RWPE2 (cell line): ENCODE measurements around the gene L3MBTL4.

Experiments
- ATAC-seq: fragments of 200-7000 bp; cut with Tn5 transposase; 3 replicates; pipeline ENCODE4 v1.9.1; 2021; ENCODE audit warnings: low read depth
- DNase-seq: peaks from one replicate; pipeline ENCODE4 v3.0.0-alpha.2; 2020; ENCODE audit warnings: low spot score
- H3K27ac ChIP-seq: fragments of 450-650 bp; 2 replicates; pipeline ENCODE4 v1.5.1; 2017; ENCODE audit warnings: mild to moderate bottlenecking; ENCODE audit not compliant: poor library complexity, severe bottlenecking
- H3K27me3 ChIP-seq: fragments of 250-450 bp; sonication (Bioruptor Pico); 2 replicates; pipeline ENCODE4 v1.5.1; 2021; ENCODE audit warnings: mild to moderate bottlenecking, moderate library complexity; ENCODE audit not compliant: insufficient read depth, poor library complexity, severe bottlenecking
- H3K36me3 ChIP-seq: fragments of 250-450 bp; sonication (Bioruptor Pico); 2 replicates; pipeline ENCODE4 v1.5.1; 2020; ENCODE audit warnings: low read depth, mild to moderate bottlenecking, moderate library complexity
- H3K4me1 ChIP-seq: fragments of 250-450 bp; sonication (Bioruptor Pico); 2 replicates; pipeline ENCODE4 v1.5.1; 2021; ENCODE audit warnings: mild to moderate bottlenecking, moderate library complexity; ENCODE audit not compliant: insufficient read depth, poor library complexity, severe bottlenecking
- H3K4me3 ChIP-seq: fragments of 250-450 bp; sonication (Bioruptor Pico); 2 replicates; pipeline ENCODE4 v1.5.1; 2021; ENCODE audit warnings: mild to moderate bottlenecking, moderate library complexity; ENCODE audit not compliant: severe bottlenecking
- H3K9me3 ChIP-seq: fragments of 250-450 bp; sonication (Bioruptor Pico); 2 replicates; pipeline ENCODE4 v1.5.1; 2021; ENCODE audit warnings: mild to moderate bottlenecking, moderate library complexity; ENCODE audit not compliant: severe bottlenecking
- TF ChIP-seq, protein P1 (sequence below): fragments of 450-650 bp; IDR thresholded peaks from one replicate; pipeline ENCODE4 v1.5.1; 2017; ENCODE audit warnings: mild to moderate bottlenecking, moderate library complexity; ENCODE audit not compliant: poor library complexity, severe bottlenecking

L3MBTL4 gene

DNA sequence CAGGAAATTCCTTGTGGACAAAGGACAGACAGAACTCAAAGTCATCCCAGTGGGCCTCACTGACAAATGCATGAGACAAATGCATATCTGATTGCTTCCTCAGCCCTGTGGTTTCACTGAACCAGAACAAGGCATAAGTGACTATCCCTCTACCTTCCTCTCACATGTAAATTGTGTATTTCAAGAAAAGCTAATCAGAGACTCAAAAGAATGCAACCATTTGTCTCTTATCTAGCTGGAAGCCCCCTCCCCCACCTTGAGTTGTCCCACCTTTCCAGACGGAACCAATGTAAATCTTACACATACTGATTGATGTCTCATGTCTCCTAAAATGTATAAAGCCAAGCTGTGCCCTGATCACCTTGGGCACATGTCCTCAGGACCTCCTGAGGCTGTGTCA is 417.4 kb downstream of the L3MBTL4 start:
- TF ChIP-seq, protein P1, sequence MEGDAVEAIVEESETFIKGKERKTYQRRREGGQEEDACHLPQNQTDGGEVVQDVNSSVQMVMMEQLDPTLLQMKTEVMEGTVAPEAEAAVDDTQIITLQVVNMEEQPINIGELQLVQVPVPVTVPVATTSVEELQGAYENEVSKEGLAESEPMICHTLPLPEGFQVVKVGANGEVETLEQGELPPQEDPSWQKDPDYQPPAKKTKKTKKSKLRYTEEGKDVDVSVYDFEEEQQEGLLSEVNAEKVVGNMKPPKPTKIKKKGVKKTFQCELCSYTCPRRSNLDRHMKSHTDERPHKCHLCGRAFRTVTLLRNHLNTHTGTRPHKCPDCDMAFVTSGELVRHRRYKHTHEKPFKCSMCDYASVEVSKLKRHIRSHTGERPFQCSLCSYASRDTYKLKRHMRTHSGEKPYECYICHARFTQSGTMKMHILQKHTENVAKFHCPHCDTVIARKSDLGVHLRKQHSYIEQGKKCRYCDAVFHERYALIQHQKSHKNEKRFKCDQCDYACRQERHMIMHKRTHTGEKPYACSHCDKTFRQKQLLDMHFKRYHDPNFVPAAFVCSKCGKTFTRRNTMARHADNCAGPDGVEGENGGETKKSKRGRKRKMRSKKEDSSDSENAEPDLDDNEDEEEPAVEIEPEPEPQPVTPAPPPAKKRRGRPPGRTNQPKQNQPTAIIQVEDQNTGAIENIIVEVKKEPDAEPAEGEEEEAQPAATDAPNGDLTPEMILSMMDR: no peak
- Histone ChIP-seq H3K36me3 (no peaks in the 10 kb centered on the region), H3K27me3 (no peaks in the 10 kb centered on the region), H3K4me1 (no peaks in the 10 kb centered on the region), H3K27ac (no peak overlapping the region), H3K4me3 (no peak overlapping the region), H3K9me3 (no peaks in the 10 kb centered on the region)
- ATAC-seq: no peak
- no peak for DNase-seq

DNA sequence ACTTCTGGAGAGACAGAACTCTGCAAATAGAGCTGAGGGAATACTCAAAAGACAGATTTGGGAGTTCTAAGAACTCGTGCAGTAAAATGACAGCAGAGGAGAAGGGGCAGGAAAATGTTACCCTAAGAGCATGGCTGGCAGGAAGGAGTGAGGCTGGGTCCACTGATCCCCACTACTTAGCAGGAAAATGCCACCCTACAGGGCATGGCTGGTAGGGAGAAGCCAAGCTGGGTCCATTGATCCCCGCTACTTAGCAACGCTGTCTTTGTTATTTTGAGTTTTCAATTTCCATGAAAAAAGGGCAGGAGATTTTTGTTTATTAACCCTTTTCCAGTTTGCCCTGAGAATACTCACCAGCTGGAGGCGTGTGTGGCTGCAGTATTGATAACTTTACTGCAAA is 419.1 kb downstream of the L3MBTL4 start:
- Histone ChIP-seq H3K4me3 (no peak overlapping the region), H3K27ac (no peak overlapping the region)
- TF ChIP-seq, protein P1: no peak

DNA sequence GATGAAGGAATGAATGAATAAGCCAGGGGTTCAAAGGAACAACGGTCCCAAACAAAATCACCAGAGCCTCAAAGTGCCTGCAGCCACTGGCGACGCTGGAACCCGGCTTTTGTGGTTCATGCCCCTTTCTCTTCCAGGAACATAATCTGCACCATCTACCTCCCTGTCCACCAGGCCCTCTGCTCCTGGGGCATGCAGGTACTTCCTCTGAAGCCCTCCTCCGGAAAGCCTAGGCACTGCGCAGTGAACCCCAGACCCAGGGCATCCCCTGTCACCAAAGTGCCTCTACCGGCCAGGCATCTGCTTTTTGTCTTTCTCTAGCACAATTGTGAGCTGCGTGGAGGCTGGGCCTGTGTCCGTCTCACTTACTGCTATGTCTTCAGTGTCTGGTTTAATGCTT is 420.8 kb downstream of the L3MBTL4 start:
- no peak for DNase-seq
- Histone ChIP-seq H3K27me3 (no peaks in the 10 kb centered on the region), H3K36me3 (no peaks in the 10 kb centered on the region), H3K4me1 (no peaks in the 10 kb centered on the region), H3K4me3 (no peak overlapping the region), H3K27ac (no peak overlapping the region), H3K9me3 (no peaks in the 10 kb centered on the region)
- no peak for ATAC-seq
- TF ChIP-seq, protein P1: no peak

More for the DNA sequence above, 419.1 kb downstream of the L3MBTL4 start:
- no peaks in the 10 kb centered on the region for H3K9me3 ChIP-seq
- no peaks in the 10 kb centered on the region for H3K27me3 ChIP-seq
- no peak for ATAC-seq
- DNase-seq: no peak
- H3K4me1 ChIP-seq: no peaks in the 10 kb centered on the region
- H3K36me3 ChIP-seq: no peaks in the 10 kb centered on the region

DNA sequence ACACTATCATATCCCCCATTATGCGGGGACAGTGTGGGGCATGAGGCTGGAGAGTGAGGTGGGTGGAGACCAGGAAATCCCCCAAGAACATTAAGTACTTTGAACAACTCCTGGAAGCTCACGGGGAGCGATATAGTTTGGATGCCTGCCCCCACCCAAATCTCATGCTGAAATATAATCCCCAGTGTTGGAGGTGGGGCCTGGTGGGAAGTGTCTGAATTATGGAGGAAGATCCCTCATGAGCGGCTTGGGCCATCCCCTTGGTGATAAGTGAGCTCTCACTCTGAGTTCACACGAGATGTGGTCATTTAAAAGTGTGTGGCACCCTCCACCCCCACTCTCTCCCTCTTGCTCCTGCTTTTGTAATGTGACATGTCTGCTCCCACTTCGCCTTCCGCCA is 422.3 kb downstream of the L3MBTL4 start:
- Histone ChIP-seq H3K4me1 (no peaks in the 10 kb centered on the region), H3K27ac (no peak overlapping the region), H3K36me3 (no peaks in the 10 kb centered on the region), H3K4me3 (no peak overlapping the region), H3K27me3 (no peaks in the 10 kb centered on the region), H3K9me3 (no peaks in the 10 kb centered on the region)
- ATAC-seq (no peak), DNase-seq (no peak)
- TF ChIP-seq, protein P1: no peak

DNA sequence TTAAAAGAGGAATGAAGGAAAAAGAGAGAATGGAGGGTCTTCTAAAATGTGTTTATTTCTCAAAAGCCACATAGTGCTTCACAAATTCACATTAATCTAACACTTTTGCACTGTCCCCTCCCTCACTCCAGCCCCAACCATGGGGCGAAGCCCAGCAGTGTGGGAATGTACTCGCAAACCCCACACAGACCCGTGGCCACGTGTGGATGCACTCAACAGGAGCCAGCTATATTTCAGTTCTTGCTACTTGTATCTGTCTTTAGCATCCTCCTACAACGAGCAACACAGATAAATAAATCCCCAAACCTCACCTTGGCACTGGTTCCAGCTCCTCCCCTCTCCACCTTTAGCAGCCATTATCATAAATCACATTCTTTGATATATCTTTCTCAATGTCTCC is 427.5 kb downstream of the L3MBTL4 start:
- DNase-seq (no peak), ATAC-seq (no peak)
- H3K4me1 ChIP-seq: no peaks in the 10 kb centered on the region
- H3K27me3 ChIP-seq: no peaks in the 10 kb centered on the region
- TF ChIP-seq, protein P1: no peak
- no peak overlapping the region for H3K4me3 ChIP-seq
- H3K9me3 ChIP-seq: no peaks in the 10 kb centered on the region
- H3K27ac ChIP-seq: no peak overlapping the region
- no peaks in the 10 kb centered on the region for H3K36me3 ChIP-seq
